OCI-LY7 (cell line): Measurements from ENCODE around the gene RNF20.

Source experiments
- EZH2phosphoT487 ChIP-seq: fragments of 200-600 bp; sonication (generic); IDR thresholded peaks from 2 replicates; pipeline ENCODE4 v1.6.1; 2018; ENCODE audit warnings: low read depth, borderline replicate concordance, mild to moderate bottlenecking, mixed run types, antibody characterized with exemption, low read length, moderate library complexity, mixed read lengths
- TF ChIP-seq, protein P1 (sequence below): fragments of 200-600 bp; sonication (generic); conservative IDR thresholded peaks from 2 replicates; pipeline ENCODE4 v1.5.1; 2014; ENCODE audit warnings: mild to moderate bottlenecking, antibody characterized with exemption, low read length, moderate library complexity, mixed read lengths

DNA sequence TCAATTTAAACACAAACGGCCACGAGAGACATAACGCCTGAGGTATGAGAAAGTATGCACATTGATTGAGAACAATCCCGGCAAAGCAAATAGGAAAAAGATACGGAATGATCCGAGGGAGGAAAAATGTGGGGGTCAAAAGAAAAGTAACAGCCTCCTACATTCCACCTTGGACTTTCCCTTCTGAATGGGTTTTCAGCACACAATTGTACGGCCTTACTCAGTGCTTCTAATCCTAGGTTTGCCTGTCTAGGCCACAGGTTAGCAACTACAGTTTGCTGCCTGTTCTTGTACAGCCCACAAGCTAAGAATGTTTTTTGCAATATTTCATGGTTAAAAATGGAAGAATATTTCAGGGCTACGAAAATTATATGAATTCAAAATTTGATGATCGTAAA, 46.2 kb upstream of the RNF20 start:
- TF ChIP-seq, protein P1, sequence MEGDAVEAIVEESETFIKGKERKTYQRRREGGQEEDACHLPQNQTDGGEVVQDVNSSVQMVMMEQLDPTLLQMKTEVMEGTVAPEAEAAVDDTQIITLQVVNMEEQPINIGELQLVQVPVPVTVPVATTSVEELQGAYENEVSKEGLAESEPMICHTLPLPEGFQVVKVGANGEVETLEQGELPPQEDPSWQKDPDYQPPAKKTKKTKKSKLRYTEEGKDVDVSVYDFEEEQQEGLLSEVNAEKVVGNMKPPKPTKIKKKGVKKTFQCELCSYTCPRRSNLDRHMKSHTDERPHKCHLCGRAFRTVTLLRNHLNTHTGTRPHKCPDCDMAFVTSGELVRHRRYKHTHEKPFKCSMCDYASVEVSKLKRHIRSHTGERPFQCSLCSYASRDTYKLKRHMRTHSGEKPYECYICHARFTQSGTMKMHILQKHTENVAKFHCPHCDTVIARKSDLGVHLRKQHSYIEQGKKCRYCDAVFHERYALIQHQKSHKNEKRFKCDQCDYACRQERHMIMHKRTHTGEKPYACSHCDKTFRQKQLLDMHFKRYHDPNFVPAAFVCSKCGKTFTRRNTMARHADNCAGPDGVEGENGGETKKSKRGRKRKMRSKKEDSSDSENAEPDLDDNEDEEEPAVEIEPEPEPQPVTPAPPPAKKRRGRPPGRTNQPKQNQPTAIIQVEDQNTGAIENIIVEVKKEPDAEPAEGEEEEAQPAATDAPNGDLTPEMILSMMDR: no peak
- TF ChIP-seq EZH2phosphoT487: no peak
